ENCODE results near the gene HSD17B14.
"Not testable (repeated sequence)": the region's sequence is repeated elsewhere in the genome, so short reads cannot be mapped to it uniquely, and the experiment has no call there.

Gene HSD17B14

DNA sequence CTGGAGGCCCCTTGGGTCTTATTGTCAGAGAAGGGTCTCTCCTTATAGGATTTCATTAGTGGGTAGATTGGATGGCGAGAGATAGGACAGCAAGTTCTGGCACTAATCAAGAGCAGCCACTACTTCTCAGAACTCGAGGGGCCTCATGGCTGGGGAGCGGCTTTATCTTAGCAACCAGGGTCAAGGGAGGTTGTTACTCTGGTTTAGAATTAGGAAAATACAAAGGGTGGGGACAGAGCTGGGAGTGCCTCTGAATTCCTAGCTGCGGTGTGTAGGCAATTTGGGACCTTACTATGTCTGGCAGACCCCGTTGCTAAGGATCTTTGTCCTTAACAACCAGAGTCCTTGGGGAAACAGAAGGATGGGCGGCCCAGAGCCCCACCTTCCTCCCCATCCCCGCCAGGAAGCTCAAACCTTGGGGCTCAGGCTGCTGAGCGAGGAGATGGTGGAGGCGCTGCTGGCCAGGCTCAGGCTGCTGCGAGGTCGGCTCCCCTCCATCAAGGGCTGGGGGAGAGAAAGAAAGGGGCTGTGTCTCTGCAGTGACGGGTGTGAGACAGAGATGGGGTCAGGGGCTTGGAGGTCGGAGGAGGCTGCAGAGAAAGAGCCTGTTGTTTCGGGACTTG, 30.9 kb upstream of the HSD17B14 start:
- DNase-seq, result no peak

DNA sequence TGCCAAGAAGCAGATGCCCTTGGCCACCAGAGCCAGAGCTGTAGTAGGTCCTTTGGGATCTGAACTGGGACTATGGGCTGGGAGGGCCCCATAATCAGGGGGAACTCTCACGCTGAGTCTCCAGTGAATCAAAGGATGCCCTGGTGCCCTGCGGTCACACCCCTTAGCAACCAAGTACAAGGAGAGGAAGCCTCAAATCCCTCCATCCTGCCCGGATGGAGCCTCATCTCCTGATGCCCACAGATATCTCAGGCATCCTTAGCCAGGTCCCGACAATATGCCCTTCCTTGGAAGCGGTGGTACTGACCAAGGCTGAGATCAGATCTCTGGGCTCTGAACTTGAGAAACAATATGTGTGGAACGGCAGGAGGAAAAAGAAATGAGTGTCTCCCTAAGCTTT, 30.4 kb upstream of the HSD17B14 start:
- DNase-seq, result no peak

DNA sequence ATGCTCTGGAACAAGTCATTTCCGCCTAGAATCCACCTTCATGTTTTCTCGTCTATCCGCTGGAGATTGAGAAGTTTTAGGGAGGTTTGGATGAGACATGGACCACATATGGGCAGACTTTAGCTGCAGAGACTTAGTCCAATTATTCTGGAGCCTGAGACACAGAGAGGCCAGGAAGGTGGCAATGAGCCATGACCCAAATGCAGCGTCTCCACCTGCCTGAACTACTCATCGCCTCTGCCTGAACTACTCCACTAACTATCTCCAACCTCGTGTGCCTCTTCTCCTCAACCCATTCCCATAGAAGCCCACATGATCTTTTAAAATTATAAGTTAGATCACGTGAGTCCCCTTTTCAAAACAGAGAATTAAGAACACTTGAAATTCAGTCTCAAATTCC, 26.5 kb upstream of the HSD17B14 start:
- peak; percentile 10 for DNase-seq

DNA sequence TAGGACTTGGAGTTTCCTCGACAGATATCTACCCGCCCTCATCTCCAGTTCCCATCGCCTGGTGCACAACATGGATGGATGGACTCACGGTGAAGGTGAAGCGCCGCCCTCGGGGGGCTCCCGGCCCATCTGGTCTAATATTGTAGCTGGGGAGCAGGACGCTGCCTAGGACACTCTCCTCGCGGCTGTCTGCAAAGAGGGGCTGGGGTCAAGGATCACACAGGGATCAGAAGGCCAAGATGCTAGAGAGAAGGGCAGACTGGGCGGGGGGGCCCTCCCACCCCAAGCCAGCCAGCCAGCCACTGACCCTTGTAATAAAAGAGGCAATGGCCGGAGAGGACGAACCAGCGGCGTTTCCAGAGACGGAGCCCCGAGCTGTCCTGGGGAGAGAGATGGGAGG, 25.0 kb upstream of the HSD17B14 start:
- DNase-seq, result no peak

DNA sequence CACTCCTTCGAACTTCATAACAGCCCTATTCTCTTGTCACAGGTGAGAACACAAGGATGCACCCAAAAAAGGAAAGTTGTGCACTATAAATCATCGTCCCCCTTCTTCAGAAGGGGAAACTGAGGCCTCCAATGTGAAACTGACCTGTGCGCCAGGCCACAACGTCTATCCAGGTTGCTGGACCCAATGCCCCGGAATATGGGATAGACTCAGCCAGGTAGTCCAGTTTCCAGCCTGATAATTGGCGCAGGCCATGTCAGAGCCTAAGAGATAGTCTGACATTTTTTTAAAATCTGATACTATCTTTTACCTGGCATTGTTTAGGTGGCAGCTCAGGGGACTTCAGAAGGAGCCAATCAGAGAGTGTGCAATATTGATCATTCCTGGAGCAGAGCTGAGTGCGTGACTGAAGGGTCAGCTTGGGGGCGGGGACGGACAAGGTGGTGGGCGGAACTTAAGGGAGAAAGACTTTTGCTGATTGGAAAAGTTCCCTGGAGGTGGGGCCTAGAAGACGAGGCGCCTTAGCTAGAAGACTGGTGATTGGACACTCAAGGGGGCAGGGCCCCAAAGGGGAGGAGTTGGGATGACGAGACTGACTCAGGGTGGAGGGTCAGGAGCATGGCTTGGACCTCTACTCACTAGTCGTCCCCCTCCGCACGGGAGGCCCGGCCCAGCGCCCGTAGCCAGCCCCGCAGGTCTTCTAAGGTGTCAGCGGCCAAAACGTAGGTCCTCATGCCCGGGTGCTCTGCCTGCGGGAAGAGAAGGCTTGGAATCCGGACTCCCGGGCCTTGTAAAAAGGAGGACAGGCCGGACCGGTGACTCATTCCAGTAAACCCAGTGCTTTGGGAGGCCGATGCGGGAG, 23.7 kb upstream of the HSD17B14 start:
- DNase-seq, result no peak

DNA sequence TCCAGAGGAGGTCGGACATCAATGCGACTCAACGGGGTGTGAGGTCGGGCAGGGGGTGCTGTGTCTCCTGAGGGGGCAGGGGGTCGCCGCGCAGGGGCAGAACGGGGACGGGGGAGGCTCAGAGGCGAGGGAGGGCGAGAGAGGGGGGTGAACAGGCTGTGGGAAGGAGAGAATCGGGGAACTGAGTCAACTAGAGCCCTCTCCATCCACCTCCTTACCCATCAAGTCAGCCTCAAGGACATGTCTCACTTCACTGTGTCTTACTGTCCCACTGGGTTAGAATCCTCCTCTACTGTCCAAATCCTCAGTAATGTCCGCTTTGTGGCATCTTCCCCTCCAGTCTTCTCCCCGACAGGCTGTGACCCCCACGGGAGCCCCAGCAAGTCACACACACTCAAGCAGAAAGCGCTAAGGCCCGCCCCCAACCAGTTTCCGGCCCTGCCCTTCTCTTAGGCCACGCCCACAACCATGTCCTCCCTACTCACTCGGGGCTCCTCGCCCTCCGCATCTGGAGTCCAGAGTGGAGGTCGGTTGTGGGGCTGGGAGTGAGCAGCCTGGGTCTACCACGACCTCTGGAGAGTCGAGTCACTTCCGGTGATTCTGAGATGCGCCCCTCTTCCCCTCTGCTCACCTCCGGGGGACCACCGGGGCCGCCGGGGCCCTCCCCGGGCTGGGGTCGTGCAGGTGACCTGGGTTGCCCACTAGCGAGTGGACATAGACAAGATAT, 22.9 kb upstream of the HSD17B14 start:
- DNase-seq, result no peak

DNA sequence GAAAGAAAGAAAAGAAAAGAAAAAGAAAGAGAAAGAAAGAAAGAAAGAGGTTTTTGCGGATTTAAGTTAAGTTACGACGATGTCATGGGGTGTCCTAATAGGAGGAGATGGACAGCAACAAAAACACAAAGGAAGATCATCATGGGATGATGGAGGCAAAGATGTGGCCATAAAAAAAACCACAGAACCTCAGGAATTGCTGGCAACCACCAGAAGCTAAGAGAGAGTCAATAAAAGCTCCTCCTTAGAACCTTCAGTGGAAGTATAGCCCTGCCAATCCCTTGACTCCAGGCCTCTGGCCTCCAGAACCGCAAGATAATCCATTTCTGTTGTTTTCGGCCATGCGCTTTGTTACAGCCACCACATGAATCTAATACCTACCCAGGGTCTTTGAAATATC, 20.6 kb upstream of the HSD17B14 start:
- no peak for DNase-seq

DNA sequence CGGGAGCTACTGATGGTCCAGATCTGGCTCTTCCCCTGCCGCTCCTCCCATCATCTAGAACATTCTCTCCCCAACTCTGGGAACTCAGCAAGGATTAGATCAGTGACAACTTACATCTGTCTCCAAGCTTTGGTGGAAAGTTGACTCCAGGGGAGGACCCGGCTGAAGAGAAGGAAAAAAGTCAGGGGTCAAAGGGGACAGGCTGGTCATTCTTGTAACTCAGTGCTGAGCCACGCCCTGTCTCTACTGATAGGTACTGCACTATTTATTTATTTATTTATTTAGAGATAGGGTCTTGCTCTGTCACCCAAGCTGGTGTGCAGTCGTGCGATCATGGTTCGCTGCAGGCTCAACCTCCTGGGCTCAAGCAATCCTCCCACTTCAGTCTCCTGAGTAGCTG, 17.8 kb upstream of the HSD17B14 start:
- no peak for DNase-seq

DNA sequence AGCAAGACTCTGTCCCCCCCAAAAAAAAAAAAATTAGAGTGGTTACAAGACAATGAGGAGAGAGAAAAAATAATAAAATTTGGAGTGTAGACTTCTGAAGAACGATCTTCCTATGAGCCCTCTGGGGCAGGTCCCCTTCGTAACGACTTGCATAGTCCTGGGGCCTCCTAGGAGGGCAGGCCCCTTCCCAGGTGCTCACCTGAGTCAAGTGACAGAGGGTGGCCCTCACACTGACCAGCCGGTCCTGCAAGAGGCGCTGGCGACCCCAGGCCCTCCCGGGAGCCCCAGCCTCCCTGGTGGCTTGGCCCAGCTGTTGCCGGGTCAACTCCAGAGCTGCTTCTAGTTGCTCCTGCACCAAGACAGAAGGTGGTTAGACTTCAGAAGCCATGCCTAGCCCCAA, 17.2 kb upstream of the HSD17B14 start:
- no peak for DNase-seq

DNA sequence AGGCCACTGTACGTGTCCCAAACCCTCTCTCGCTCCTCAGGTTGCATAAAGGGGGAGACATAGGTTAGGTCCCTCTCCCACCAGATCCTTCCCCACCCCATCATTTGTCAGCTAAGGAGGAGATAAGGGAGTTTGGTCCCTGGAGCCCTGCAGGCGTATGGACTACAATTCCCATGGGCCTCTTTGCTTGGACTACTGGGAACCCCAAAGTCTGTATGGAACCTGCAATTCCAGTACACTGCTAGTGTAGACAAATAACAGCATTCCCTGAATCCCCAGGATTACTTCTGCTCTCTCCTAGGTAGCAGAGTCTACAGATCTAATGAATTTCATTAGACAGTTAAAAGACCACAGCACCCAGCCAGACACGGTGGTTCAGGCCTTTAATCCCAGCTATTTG, 16.0 kb upstream of the HSD17B14 start:
- no peak for DNase-seq

DNA sequence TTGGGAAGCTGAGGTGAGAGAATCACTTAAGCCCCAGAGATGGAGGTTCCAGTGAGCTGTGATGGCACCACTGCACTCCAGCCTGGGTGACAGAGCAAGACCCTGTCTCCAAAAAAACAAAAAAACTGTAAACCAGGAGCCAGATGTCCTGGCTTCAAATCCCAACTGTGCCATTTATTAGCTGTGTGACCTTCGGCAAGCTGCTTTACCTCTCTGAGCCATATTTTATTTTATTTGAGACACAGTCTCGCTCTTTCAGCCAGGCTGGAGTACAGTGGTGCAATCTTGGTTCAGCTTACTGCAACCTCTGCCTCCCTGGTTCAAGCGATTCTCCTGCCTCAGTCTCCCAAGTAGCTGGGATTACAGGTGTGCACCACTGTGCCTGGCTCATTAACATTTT, 10.4 kb upstream of the HSD17B14 start:
- DNase-seq, result not testable (repeated sequence)

DNA sequence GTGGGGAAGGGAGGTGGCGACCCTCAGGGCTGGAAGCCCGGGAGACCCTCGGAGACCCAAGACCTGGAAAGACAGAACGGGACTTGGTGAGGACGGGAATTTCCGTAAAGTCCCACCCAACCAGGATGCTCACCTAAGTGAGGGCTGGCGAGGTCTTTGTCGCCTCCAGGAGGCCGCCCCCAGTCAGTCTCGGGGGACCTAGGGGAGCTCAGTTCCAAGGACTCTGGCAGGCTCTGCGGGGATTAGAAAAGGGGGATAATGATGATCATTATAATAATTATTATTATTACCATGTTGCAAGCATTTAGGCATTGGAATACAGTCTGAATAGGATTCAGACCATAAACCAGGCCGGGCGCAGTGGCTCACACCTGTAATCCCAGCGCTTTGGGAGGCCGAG, 9.1 kb upstream of the HSD17B14 start:
- DNase-seq, result no peak

DNA sequence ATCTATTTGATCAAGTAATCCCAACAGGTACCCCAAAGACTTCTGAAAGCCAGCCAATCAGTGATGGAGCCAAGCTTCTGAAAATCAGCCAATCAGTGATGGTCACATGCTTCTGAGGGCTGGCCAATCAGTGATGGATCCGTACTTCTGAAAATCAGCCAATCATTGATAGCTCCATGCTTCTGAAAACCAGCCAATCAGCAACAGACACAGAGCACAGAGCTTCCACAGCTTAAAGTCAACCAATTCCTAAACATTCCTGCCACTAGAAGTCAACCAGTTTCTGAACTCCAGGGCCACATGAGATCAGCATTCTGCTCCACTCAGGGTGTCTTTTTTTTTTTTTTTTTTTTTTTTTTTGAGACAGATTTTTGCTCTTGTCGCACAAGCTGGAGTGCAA, 8.2 kb upstream of the HSD17B14 start:
- no peak for DNase-seq

DNA sequence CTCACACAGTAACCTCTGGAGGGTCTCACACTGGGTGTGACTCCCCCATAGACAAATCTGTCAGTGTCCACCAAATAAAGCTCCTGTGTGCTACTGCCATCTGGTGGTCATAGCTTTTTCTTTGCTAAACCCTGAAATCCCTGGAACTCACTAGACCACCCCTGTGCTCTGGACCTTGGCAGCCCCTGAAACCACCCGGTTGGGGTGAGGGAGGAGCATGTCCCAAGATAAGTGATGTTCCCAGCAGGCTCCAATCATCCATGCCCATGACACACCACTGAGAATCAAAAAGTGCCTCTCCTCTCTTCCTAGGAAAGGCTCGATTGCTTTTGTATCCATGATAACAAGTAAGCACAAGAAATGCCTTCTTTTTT, 6.5 kb upstream of the HSD17B14 start:
- peak; percentile 50 for DNase-seq

DNA sequence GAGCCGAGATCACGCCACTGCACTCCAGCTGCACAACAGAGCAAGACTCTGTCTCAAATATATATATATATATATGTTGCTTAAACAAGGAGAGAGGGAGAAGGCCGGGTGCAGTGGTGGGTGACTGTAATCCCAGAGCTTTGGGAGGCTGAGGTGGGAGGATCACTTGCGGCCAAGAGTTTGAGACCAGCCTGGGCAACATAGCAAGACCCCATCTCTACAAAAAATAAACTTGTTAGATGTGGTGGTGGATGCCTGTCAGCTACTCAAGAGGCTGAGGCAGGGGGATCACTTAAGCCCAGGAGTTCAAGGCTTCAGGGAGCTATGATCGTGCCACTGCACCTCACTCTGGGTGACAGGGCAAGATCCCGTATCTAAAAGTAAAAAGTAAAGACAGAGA, 5.3 kb upstream of the HSD17B14 start:
- DNase-seq, result no peak

DNA sequence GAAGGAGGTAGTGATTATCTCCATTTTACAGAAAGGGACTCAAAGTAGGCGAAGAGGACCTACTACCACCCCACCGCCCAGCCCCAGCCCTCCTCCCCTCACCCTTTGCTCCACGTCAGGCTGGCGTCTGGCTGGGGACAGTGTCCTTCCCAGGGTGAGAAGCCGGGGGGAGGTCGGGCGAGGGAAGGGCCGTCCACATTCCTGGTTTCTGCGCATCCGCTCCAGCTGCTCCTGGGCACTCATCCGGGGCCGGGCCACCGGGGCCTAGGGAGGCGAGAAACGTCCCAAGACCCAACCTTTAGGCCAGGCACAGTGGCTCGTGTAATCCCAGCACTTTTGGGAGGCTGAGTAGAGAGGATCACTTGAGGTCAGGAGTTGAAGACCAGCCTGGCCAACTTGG, 4.8 kb upstream of the HSD17B14 start:
- no peak for DNase-seq

DNA sequence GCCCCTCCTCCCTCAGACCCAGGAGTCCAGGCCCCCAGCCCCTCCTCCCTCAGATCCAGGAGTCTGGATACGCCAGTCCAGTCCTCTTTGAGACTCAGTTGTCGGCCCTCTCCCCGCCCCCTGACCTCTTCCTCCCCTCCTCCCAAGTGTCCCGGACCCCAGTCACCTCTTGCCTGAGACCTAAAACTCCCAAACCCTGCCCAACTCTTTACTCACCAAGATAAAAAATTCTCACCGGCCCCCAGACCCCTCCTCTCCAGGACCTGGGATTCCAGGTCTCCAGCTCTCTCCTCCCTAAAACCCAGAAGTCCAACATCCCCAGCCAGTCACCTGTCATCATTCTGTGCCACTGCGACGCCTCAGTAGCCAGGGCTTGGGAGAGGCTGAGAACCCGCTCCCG, 1.4 kb upstream of the HSD17B14 start:
- no peak for DNase-seq

DNA sequence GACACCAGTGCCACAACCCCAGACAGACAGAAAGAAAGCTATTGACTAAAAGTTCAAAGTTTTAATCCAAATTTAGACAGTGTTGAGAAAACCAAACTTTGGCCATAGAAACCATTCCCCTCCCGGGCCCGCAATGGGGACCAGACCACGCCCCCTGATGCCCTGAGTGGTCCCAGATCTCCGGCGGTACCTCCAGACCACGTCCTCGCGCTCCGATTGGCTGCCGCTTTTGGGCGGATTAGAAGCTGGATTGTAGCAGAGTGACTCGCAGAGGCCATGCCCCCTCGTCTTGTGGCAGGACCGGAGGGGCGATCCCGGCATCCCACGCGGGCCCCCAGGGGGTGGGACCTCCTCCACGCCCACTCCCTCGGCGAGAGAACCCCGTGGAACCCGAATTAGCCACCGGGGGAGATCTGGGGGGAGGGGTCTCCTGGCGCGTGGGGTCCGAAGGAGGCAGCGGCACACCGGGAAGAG, 797 bp upstream of the HSD17B14 start:
- peak; percentile 66 for DNase-seq

DNA sequence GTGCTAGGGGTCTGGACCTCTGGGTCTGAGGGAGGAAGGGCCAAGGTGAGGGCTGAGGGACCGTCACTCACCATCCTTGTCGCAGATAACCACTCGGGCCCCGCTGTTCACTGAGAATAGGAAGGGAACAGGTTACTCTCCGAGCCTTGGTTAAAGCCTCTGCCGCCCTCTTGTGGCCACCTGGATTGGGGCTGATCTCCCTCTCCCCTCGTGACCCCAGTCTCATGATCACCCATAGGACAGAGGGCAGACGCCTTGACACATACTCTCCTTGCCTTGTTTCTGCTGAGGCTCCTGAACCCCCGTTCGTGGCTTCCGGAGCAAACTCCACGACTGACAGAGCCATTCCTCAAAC, 580 bp downstream of the HSD17B14 start:
- peak; percentile 87 for DNase-seq

DNA sequence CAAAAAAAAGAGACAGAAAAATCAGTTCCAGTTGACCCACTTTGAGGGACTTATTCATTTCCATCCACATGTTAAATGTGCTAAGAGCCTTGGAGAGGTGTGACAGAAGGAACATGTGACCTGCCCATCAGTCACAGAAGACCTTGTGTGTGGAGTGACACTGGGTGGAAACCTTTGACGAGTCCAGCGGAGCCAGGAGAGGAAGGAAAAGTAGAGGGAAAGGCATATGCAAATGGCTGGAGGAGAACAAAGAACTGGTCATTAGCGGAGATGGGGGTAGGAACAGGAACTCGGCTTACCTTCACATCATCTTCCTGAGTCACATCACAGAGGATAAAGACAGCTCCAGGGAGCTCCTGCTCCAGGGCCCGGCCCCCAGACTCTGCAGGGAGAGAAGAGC, 2.3 kb downstream of the HSD17B14 start:
- DNase-seq, result no peak

DNA sequence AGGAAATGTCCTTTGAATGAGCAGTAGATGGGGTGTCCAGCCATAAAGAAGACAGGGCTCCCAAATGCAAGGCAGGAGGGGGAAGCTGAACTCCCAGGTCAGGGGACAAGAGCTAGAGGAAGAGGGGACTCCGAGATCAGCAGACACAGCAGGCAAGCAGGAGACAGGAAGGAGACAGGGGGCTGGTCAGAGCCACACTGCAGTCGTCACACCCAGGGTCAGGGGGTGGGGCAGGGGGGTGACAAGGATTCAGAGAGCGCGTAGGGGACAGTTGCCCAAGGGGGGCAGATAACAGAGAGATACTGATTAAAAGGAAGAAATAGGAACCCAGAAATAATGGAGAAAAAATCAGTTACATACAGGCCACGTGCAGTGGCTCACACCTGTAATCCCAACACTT, 3.2 kb downstream of the HSD17B14 start:
- no peak for DNase-seq

DNA sequence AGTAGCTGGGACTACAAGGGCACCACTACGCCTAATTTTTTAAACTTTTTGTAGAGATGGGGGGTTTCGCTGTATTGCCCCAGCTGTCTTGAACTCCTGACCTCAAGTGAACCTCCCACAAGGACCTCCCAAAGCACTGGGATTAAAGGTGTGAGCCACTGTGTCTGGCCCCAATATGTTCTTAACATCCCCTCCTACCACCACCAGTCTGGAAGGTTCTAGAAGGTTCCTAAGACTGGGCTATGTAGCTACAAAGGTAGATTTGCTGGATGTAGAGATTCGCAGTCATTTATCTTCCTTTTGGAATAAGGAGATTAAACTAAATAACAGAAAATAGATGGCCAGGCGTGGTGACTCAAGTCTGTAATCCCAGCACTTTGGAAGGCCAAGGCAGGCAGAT, 5.3 kb downstream of the HSD17B14 start:
- DNase-seq, result no peak

DNA sequence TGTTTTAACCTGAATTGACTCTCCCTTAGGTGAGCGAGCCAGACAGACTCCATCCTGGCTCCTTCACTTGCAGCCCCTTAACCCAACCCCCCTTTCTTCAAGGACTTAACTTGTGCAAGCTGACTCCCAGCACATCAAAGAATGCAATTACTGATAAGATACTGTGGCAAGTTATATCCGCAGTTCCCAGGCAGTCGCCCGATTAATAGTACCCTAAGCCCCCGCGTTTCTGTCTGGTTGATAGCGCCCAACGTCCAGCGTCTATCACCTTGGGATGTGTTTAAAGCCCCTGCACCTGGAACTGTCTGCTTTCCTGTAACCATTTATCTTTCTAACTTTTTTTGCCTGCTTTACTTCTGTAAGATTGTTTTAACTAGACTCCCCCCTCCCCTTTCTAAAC, 6.2 kb downstream of the HSD17B14 start:
- DNase-seq, result no peak

DNA sequence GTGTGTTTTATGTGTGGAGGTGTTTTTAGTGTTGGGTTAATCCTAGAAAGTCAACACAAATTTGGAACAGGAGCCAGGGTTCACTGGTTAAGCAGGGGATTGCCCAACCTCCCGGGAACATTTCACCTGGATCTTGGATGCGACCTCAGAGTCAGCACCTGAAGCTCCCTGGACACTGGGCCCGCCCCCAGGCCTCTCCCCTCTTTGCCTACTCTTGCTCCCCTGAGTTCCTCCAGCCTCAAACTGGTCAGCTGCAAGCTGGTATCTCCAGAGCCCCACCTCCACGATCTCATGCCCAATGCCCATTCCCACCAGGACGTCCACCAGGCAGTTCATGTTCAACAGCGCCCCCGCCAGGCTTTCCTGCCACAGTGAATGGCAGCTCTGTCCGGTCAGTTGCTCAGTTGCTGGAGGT, 9.7 kb downstream of the HSD17B14 start:
- no peak for DNase-seq

Measured in DMS79 treated with DMSO at 0.1 percent for 48 hours (cell line).